ENCODE results near the gene SIRT1.

Gene SIRT1

DNA sequence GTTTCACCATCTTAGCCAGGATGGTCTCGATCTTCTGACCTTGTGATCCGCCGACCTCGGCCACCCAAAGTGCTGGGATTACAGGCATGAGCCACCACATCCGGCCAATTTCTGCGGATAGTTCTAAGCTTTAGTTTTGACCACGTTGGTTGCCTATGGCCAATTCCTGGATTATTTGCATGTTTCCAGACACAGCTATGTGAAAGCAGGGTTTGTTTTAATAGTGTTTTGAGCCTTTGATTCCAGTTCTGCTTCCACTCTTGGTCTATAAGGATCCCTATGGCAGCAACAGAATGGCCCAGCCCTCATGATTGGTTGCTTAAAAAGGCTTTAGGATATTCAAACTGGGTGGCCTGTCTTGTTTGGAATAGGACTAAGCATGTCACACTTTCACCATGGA lies 19.1 kb downstream of the SIRT1 start:
- no peak for DNase-seq (ENCODE audit: low read depth, low spot score)
- TF ChIP-seq CTCF (IDR thresholded peaks at IDR 0.05; ENCODE audit: low read depth, low read length), result no peak
- in situ Hi-C loops (cut with HindIII; ENCODE audit: low sequenced_read_pairs), result no loop called here
- H3K4me3 ChIP-seq (ENCODE audit: low read depth, low read length), result no peak overlapping the region

DNA sequence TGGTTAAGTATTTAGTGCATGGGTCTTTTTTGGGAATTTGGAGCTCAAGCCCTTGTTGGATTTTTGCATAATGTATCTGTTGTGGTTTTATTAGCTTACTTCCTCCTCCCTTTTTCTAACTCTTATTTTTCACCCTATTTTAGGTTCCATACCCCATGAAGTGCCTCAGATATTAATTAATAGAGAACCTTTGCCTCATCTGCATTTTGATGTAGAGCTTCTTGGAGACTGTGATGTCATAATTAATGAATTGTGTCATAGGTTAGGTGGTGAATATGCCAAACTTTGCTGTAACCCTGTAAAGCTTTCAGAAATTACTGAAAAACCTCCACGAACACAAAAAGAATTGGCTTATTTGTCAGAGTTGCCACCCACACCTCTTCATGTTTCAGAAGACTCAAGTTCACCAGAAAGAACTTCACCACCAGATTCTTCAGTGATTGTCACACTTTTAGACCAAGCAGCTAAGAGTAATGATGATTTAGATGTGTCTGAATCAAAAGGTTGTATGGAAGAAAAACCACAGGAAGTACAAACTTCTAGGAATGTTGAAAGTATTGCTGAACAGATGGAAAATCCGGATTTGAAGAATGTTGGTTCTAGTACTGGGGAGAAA lies 28.0 kb downstream of the SIRT1 start:
- in situ Hi-C loops (cut with HindIII; ENCODE audit: low sequenced_read_pairs), result no loop called here
- no peak overlapping the region for H3K4me3 ChIP-seq (ENCODE audit: low read depth, low read length)
- DNase-seq (ENCODE audit: low read depth, low spot score), result no peak
- TF ChIP-seq CTCF (IDR thresholded peaks at IDR 0.05; ENCODE audit: low read depth, low read length), result no peak

GRCh38 chr10:67914777-67915340 lies 30.4 kb downstream of the SIRT1 start:
- DNase-seq (ENCODE audit: low read depth, low spot score), result no peak
- in situ Hi-C loops (cut with HindIII; ENCODE audit: low sequenced_read_pairs), result no loop called here
- no peak for TF ChIP-seq CTCF (IDR thresholded peaks at IDR 0.05; ENCODE audit: low read depth, low read length)
- no peak overlapping the region for H3K4me3 ChIP-seq (ENCODE audit: low read depth, low read length)

GRCh38 chr10:67917169-67917568 lies 32.7 kb downstream of the SIRT1 start:
- in situ Hi-C loops (cut with HindIII; ENCODE audit: low sequenced_read_pairs), result no loop called here
- TF ChIP-seq CTCF (IDR thresholded peaks at IDR 0.05; ENCODE audit: low read depth, low read length), result no peak
- DNase-seq (ENCODE audit: low read depth, low spot score), result no peak
- H3K4me3 ChIP-seq (ENCODE audit: low read depth, low read length), result no peak overlapping the region

- in situ Hi-C loops (cut with HindIII; ENCODE audit: low sequenced_read_pairs), result no loop called here
Measured at GRCh38 chr10:67917679-67918078, 33.2 kb downstream of the SIRT1 start.

DNA sequence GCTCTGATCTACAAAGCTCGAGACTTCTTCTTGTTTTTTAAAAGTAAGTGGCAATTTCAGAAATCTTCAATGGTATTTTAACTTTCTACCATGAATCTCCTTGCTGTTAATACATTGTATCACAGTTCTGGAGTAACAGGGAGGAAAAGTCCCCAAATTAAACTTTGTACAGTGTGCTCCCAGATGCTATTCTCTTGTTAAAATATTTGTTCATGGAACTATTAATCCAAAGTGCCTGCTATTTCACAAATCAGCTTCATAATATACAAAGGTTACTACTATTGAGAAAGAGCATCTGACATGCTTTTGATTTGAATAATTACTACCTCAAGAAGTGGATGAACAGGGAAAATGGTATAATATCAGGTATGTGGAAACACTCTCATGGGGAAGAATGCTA lies 36.6 kb downstream of the SIRT1 start:
- in situ Hi-C loops (cut with HindIII; ENCODE audit: low sequenced_read_pairs), result no loop called here
- TF ChIP-seq CTCF (IDR thresholded peaks at IDR 0.05; ENCODE audit: low read depth, low read length), result no peak
- H3K4me3 ChIP-seq (ENCODE audit: low read depth, low read length), result no peak overlapping the region
- DNase-seq (ENCODE audit: low read depth, low spot score), result no peak

More at GRCh38 chr10:67917679-67918078, 33.2 kb downstream of the SIRT1 start:
- no peak for TF ChIP-seq CTCF (IDR thresholded peaks at IDR 0.05; ENCODE audit: low read depth, low read length)
- no peak overlapping the region for H3K4me3 ChIP-seq (ENCODE audit: low read depth, low read length)
- DNase-seq (ENCODE audit: low read depth, low spot score), result no peak

Measured in astrocyte of the spinal cord (primary cell).